Femur (tissue), 1 donor: ENCODE results near the gene CEP70.

Source experiments
- DNase-seq: peaks from one replicate; pipeline ENCODE4 v3.0.0-alpha.2; 2017

CEP70 gene

DNA sequence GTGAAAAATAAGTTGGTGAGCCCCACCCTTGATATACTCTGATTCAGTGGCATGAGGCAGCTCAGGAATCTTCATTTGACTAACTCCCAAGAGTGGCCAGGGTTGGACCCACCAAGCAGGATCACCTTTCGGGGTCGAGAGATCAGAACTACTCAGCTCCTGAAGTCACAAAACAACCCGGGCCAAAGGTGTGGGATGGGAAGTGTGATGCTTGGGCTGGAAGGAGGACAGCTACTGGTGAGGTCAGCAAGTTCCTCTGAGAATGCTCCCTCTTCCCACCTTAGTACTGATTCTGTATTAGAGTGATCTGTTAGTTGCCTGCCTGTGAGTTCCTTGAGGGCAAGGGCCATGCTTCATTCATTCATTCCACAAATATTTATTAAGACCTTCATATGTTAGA lies 144.6 kb downstream of the CEP70 start:
- DNase-seq: no peak

- no peak for DNase-seq
These were observed 145.4 kb downstream of the CEP70 start for GRCh38 chr3:138448631-138449030.

- DNase-seq: no peak
These were observed 148.4 kb downstream of the CEP70 start for GRCh38 chr3:138445654-138446053.

DNA sequence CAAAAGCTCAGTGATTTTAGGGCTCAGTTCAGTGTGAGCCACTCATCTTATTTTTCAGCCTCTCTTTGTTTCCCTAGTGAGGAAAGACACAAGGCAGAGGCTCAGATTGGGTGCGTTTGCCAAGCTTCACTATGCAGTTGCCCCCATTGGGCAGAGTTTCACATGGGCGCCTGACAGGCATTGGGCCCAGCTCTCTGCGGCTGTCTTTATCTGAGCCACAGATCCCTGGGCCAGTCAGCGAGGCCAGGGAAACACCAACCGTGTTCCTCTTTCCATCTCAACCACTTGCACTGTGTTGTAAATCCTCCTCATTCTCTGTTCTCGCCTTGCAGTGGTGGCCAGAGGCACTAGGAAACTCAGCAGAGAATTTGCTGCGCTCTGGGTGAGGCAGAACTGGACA lies 148.8 kb downstream of the CEP70 start:
- no peak for DNase-seq
